ENCODE measurements around the gene PKD1.

DNA sequence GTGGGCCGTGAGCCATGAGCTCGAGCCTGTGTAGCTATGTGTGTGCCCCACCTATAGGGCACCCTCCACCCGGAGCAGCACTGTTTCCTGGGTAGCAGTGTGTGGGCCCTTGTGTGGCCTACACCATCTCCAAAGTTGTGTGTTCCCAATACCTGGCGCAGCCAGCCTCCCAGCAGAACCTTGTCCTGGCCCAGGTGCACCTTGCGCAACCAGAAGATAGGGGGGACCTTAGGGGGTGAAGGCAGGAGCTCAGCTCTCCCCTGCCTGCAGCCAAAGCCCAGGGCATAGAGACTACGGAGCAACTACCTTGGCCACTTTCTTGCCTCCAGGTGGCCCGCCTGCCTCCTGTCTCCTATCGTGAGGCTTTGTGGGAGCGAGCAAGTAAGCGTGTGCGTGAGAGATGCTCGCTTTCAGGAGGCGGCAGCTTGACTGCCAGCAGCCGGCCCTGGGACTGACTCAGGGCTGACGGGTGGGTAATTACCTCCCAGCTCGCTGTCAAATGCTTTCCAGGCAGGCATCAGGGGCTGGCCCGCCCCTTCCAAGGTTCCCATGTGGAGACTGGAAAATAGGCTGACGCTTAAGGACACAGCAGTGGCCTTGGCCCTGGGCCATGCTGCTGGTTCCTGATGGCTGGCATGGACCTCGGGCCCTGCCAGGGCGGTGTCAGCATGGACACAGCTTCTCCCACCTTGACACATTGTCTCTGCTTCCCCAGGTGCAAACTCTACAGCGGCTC lies 38.9 kb upstream of the PKD1 start:
- TF ChIP-seq POLR2AphosphoS5 (IDR thresholded peaks at IDR 0.05; ENCODE audit: low read depth, low read length) (no peak), TAF1 (IDR thresholded peaks at IDR 0.05; ENCODE audit: borderline replicate concordance, low read depth, low read length) (no peak), POLR2A (IDR thresholded peaks at IDR 0.05; ENCODE audit: low read depth, low read length) (no peak)

Measured in GM12892 (cell line).